ENCODE data around the gene ORM2. TPM values are rescaled to one million over a fixed set of nuclear protein-coding genes. Genes with fewer than 3 reads are reported as not detected.

Gene ORM2
- total RNA-seq, 2 experiments from 2014 or later: not detected

DNA sequence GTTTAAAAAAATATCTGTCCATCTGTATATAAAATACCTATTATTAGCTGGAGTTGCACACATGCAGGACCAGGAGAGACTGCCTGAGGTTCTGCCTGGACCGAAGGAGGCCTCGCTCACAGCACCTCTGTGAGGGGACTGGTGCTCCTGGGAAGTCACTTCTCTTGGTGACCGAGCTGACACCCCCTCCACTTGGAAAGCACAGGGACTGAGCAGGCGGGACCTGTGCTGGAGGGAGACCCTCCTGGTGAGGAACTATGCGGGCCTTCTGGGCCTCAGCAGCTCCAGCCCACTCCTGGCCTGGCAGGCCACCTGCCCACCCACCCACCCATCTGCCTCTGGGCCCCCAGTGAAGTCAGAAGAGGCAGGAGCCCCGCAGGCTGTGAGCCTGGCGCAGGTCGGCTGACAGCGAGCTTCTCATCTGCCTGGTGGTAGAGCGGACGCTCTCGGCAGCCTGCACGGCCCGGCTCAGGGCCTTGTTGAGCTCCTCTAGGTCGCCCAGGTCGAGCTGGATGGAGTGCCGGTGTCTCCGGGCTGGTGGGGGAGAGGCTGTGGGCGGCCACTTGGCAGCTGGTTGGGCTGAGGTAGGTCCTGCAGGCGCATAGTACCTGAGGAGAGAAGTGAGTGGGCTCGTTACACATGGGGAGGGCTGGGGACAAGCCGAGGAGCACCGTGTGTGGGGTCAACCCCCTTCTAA is 7.2 kb downstream of the ORM2 start:
- H3K4me3 Mint-ChIP-seq: no peak overlapping the region
- POLR2A ChIA-PET: interaction anchor here (0.9 to 11.4 kb wide), 3 partner anchors 12 to 51 kb away, joined by 3 to 104 read pairs (median 3); partner anchors contain the start of gene AKNA
- DNase-seq (no peak), ATAC-seq (ENCODE audit: low read depth) (no peak)
- H3K9me3 Mint-ChIP-seq: no peaks in the 10 kb centered on the region
- H3K4me1 Mint-ChIP-seq: peaks cover 18% of the 10 kb centered on the region
- H3K27ac Mint-ChIP-seq: no peak overlapping the region
- peaks cover 47% of the 10 kb centered on the region for H3K36me3 Mint-ChIP-seq
- no peaks in the 10 kb centered on the region for H3K27me3 Mint-ChIP-seq

DNA sequence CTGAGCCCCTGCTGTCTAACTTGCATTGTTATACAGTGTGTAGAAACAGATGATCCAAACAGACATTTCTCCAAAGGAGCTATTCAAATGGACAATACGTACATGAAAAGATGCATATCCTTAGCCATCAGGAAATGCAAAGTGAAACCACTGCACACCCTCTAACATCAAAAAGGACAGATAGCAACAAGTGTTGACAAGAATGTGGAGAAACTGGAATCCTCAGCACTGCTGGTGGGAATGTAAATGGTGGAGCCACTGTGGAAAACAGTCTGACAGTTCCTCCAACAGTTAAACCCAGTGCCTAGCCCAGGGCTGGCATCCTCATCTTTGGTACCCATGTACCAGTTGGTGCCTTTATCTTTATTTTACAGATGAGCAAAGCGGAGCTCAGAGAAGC is 8.5 kb downstream of the ORM2 start:
- Mint-ChIP-seq H3K4me1 (peaks cover 17% of the 10 kb centered on the region), H3K9me3 (no peaks in the 10 kb centered on the region), H3K4me3 (no peak overlapping the region), H3K36me3 (peaks cover 53% of the 10 kb centered on the region), H3K27me3 (no peaks in the 10 kb centered on the region), H3K27ac (no peak overlapping the region)
- ATAC-seq (ENCODE audit: low read depth) (no peak), DNase-seq (no peak)
- POLR2A ChIA-PET: interaction anchor here (1.2 to 11.4 kb wide), 4 partner anchors 10 to 49 kb away, joined by 3 to 104 read pairs (median 10); partner anchors contain the start of gene AKNA

DNA sequence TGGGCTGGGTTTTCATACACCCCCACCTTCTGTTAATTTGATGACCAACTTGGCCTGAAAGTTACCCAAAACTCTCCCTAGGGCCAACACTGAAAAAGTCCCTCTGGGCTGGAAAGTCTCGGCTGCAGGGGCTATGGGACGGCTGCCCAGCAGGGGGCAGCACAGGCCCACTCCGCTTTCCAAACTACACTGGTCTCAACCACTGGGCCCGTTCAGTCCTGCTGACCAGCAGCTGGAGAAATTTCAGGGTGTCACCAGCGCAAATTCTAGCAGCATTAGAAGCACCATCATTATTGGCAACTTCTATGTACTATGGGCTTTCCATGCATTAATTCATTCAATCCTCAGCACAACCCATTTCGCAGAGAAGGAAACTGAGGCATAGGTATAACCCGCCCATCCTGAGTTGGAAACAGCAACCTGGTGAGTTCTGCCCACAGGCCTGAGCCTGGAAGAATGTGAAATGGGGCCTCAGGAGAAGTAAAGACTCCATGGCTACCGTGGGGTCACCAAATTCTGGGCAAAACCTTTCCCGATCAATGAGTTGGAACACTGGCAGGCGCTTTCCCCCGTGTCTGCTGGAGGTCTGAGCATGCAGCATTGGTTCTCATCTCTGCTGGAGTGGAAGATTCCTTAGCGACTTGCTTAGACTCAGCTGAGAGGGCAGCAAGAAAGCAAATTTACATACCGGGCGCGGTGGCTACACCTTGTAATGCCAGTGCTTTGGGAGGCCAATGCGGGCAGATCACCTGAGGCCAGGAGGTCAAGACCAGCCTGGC is 9.7 kb downstream of the ORM2 start:
- ATAC-seq (ENCODE audit: low read depth): peak; percentile 32
- no peak overlapping the region for H3K4me3 Mint-ChIP-seq
- H3K36me3 Mint-ChIP-seq: peaks cover 61% of the 10 kb centered on the region
- no peaks in the 10 kb centered on the region for H3K27me3 Mint-ChIP-seq
- H3K27ac Mint-ChIP-seq: no peak overlapping the region
- POLR2A ChIA-PET: interaction anchor here (1.0 to 11.4 kb wide), 5 partner anchors 9 to 48 kb away, joined by 4 to 104 read pairs (median 8); partner anchors contain the start of gene AKNA
- no peaks in the 10 kb centered on the region for H3K9me3 Mint-ChIP-seq
- DNase-seq: peak; percentile 69
- peaks cover 22% of the 10 kb centered on the region for H3K4me1 Mint-ChIP-seq

DNA sequence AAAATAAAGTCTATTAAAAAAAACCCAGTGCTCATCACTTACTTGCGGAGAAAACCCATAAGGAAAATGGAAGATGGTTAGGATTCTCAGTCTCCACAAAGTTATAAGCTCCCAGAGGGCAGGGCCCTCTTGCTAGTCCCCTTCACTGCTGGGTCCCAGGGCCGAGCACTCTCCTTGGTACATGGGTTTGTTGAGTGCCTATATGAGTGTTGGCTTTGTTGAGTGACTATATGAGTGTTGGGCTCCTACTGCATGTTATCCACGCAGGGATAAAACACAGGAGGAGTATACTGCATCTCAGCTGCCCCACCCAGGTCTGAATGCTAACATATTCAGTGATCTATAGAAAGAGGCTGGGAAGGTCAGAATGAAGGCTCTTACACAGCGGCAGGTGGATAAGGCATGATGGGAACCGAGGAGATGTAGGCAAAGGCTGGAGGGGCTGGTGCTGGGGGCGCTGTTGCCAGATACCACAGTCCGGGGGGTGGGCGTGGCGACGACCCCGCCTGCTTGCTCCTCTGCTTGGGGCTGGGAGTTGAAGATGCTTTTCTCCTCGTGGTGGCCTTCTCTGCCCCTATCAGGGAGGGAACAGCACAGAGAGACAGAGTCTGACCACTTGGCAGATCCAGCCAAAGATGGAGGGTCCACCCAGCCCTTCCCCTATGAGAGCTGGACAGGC is 11.6 kb downstream of the ORM2 start:
- no peak overlapping the region for H3K4me3 Mint-ChIP-seq

DNA sequence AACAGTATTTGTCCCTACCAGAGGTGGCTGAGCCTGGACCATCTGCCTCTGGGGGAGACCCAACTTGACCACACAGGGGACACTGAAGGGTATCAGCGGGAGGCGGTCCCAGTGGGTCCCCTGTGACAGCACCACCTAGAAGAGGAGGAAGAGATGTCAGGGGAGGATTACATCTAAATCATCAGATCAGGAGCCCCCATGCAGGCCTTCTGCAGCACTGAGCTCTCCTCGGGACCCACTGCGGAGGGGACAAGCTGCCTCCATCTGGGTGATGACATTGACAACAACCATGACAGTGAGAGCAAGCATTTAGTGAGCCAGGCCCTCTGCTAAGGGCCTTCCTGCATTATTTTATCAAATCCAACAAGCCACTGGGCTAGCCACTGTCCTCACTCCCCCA is 12.3 kb downstream of the ORM2 start:
- no peak overlapping the region for H3K27ac Mint-ChIP-seq
- DNase-seq: no peak
- POLR2A ChIA-PET: interaction anchor here (1.0 to 11.4 kb wide), 2 partner anchors 21 to 46 kb away, joined by 3 to 104 read pairs; partner anchors contain the start of gene AKNA

More for the DNA sequence above, 11.6 kb downstream of the ORM2 start:
- Mint-ChIP-seq H3K27ac (peak overlapping the region; percentile 27), H3K36me3 (peaks cover 52% of the 10 kb centered on the region), H3K9me3 (no peaks in the 10 kb centered on the region), H3K4me1 (peaks cover 20% of the 10 kb centered on the region), H3K27me3 (no peaks in the 10 kb centered on the region)
- no peak for ATAC-seq (ENCODE audit: low read depth)
- POLR2A ChIA-PET: interaction anchor here (1.0 to 11.4 kb wide), 3 partner anchors 22 to 46 kb away, joined by 3 to 104 read pairs (median 6); partner anchors contain the start of gene AKNA
- DNase-seq: no peak

DNA sequence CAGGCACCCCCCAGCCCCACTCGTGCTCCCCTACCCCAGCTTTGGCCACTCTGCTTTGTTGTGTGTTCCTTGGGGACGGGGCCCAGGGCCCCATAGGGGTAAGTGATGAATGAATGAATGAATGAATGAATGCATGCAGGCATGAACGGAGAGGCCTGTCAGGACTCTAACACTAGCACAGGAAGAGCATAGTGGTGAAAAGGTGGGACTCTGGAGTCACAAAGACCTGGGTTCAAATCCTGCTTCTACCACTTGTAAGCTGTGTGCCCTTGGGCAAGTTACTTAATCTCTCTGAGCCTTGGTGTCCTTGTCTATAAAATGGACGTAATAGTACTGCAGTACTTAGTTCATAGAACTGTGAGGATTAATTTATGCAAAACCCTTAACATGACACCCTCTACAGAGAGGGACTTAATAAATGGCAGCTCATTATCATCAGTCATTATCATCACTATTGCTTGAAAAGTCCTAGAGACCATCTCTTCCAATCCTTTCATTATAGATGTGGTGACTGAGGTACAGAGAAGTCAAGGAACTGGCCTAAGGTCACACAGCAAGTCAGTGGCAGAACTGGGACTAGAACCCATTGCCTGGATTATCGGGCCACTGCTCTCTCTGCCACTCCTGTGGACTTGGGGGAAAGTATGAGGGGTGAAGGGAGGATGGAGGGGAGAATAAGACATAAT is 13.2 kb downstream of the ORM2 start:
- Mint-ChIP-seq H3K4me1 (peaks cover 22% of the 10 kb centered on the region), H3K27me3 (no peaks in the 10 kb centered on the region), H3K9me3 (no peaks in the 10 kb centered on the region), H3K36me3 (peaks cover 55% of the 10 kb centered on the region), H3K4me3 (no peak overlapping the region), H3K27ac (peak overlapping the region; percentile 70)
- POLR2A ChIA-PET: interaction anchor here (11.4 kb wide), 1 partner anchor 45 kb away, joined by 104 read pairs; the partner anchor contains the start of gene AKNA
- DNase-seq (no peak), ATAC-seq (ENCODE audit: low read depth) (no peak)

More for the DNA sequence above, 12.3 kb downstream of the ORM2 start:
- ATAC-seq (ENCODE audit: low read depth): no peak
- H3K36me3 Mint-ChIP-seq: peaks cover 53% of the 10 kb centered on the region
- H3K4me1 Mint-ChIP-seq: peaks cover 20% of the 10 kb centered on the region
- no peaks in the 10 kb centered on the region for H3K27me3 Mint-ChIP-seq
- H3K9me3 Mint-ChIP-seq: no peaks in the 10 kb centered on the region
- H3K4me3 Mint-ChIP-seq: no peak overlapping the region

DNA sequence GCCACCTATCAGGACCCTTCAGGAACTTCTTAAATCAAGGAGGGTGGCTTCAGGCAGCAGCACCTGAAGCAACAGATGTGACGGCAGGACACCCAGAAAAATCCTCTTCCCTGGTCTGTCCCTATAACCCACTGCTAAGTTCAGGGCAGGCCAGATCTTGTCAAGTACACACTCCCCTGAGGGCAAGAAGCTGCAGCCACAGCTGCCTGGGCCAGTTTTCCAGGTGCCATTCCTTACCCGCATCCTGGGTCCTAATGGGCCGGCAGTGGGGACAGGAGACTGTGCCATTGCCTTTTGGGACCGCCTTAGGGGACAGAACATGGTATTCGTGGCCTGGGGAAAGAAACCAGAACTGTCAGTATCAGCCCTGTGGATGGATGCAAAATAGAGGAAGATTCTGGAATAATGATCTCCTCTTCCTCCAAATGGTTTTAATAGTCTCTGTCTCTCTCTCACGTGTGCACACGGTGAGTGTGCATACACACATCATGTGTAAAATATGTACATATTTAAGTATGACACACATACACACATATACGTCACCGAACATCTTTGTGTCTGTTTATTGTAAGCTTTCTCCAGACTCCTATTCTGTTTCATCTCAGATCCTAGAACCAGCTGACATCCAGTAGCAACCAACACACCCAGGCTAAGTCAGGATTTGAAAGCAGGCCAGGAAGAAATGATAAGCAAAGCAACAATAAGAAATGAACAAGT is 14.0 kb downstream of the ORM2 start:
- Mint-ChIP-seq H3K4me1 (peaks cover 27% of the 10 kb centered on the region), H3K36me3 (peaks cover 57% of the 10 kb centered on the region), H3K27ac (peak overlapping the region; percentile 70), H3K9me3 (no peaks in the 10 kb centered on the region), H3K4me3 (no peak overlapping the region), H3K27me3 (no peaks in the 10 kb centered on the region)
- no peak for DNase-seq
- ATAC-seq (ENCODE audit: low read depth): no peak
- POLR2A ChIA-PET: interaction anchor here (11.4 kb wide), 1 partner anchor 44 kb away, joined by 104 read pairs; the partner anchor contains the start of gene AKNA

DNA sequence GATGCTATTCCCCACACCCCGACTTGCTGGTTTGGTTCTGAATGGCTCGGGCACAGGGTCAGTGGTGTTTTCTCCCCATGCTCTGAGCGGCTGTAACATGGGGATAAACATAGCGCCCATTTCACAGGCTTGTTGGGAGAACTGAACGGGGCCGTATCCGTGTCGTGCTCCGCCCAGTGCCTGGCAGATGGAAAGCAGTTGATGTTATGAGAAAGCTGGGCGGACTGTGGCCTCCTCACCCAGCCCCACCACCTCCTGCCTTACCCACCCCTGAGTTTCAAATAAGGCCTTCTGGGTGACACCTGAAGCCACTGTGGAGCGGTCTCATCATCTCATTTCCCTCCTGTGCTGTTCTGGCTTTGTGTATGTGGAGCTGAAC is 14.5 kb downstream of the ORM2 start:
- Mint-ChIP-seq H3K9me3 (no peaks in the 10 kb centered on the region), H3K27ac (no peak overlapping the region), H3K27me3 (no peaks in the 10 kb centered on the region), H3K4me3 (no peak overlapping the region), H3K36me3 (peaks cover 57% of the 10 kb centered on the region), H3K4me1 (peaks cover 28% of the 10 kb centered on the region)
- DNase-seq (no peak), ATAC-seq (ENCODE audit: low read depth) (no peak)
- POLR2A ChIA-PET: interaction anchor here (1.5 to 11.4 kb wide), 2 partner anchors 20 to 43 kb away, joined by 4 to 104 read pairs; partner anchors contain the start of gene AKNA

DNA sequence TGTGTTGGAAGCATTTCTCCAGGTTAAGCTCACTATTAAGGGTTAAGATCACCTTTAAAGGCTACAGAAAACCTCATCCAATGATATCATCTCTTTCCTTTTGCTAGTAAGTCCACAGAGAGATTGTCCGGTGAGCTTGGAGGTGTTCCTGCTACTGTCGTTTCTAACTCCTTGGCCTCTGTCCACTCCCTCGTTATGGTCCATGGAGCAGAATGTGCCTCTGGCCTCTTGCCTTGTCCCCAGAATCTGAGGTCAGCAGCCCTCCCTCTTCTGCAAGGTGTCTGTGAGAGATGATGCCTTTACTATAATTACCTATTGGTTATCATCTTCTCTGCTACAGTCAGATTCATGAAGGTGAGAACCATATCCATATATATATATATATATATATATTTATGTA is 15.0 kb downstream of the ORM2 start:
- no peaks in the 10 kb centered on the region for H3K9me3 Mint-ChIP-seq
- ATAC-seq (ENCODE audit: low read depth): no peak
- no peak overlapping the region for H3K4me3 Mint-ChIP-seq
- H3K4me1 Mint-ChIP-seq: peaks cover 30% of the 10 kb centered on the region
- no peaks in the 10 kb centered on the region for H3K27me3 Mint-ChIP-seq
- H3K36me3 Mint-ChIP-seq: peaks cover 58% of the 10 kb centered on the region
- DNase-seq: no peak
- POLR2A ChIA-PET: interaction anchor here (1.5 to 11.4 kb wide), 2 partner anchors 20 to 43 kb away, joined by 4 to 104 read pairs; partner anchors contain the start of gene AKNA
- H3K27ac Mint-ChIP-seq: no peak overlapping the region

DNA sequence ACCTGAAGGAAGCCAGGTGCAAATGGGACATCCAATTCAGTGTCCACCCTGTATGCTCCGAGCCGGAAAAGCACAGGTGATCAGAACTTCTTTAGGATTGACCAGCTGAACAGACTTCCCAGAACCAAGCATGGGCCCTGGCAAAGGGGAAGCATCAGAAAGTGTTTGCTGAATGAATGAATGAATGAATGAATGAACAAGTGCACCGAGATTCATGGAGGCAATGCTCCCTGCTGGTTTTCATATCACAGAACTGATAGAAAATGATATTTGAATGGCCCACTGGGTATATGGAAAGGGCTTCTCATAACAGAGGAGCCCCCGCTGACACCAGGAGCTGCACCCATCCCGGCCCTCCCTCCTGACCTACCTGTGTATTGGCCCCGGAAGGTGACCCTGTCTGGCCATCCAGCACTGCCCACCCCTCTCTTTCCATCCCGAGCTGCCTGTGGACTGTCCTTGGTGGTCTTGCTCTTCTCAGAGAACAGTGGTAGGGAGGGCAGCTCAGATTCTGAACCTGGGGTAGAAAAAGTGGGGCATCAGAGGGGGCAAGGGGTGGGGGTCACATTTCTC is 15.9 kb downstream of the ORM2 start:
- Mint-ChIP-seq H3K4me3 (no peak overlapping the region), H3K36me3 (peaks cover 62% of the 10 kb centered on the region), H3K27me3 (no peaks in the 10 kb centered on the region), H3K4me1 (peaks cover 37% of the 10 kb centered on the region), H3K9me3 (no peaks in the 10 kb centered on the region), H3K27ac (peak overlapping the region; percentile 38)
- ATAC-seq (ENCODE audit: low read depth) (no peak), DNase-seq (no peak)
- POLR2A ChIA-PET: interaction anchor here (1.5 to 11.4 kb wide), 3 partner anchors 19 to 42 kb away, joined by 4 to 104 read pairs (median 8); partner anchors contain the start of gene AKNA

DNA sequence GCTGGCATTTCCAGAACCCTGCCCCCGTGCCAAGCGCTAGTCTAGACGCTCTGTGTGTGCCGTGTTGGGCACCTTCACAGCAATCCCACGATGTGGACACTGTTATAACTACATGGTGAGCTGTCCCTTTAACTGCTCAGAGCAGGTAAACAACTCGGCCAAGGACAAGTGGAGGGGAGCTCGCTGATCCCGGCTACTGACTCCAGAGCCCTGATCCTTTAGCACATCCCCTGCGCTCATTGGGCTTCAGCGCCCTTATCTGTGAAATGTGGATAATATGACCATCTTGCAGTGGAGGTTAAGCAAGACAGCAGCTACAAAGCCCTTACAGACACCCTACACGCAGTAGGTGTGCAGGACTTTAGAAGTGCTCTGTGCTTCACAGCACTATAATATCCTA is 16.5 kb downstream of the ORM2 start:
- H3K36me3 Mint-ChIP-seq: peaks cover 61% of the 10 kb centered on the region
- no peak overlapping the region for H3K27ac Mint-ChIP-seq
- peaks cover 42% of the 10 kb centered on the region for H3K4me1 Mint-ChIP-seq
- POLR2A ChIA-PET: interaction anchor here (1.5 to 11.4 kb wide), 2 partner anchors 27 to 41 kb away, joined by 8 to 104 read pairs; partner anchors contain the start of gene AKNA
- no peak for ATAC-seq (ENCODE audit: low read depth)
- no peaks in the 10 kb centered on the region for H3K27me3 Mint-ChIP-seq
- H3K4me3 Mint-ChIP-seq: no peak overlapping the region
- DNase-seq: no peak
- no peaks in the 10 kb centered on the region for H3K9me3 Mint-ChIP-seq

Data from activated naive CD8-positive, alpha-beta T cell treated with anti-CD3 and anti-CD28 coated beads, Interleukin-2, amount 10 ng/mL, durations not matched to agents 7 days and 5 days (primary cell).